ENCODE results near the gene BRD1.
A peak's percentile ranks its signal among the peaks of the same experiment; 100 is the strongest.

The BRD1 gene

GRCh38 chr22:49781289-49781782 is 46.3 kb downstream of the BRD1 start:
- no peak for TF ChIP-seq CTCF (IDR thresholded peaks at IDR 0.05; ENCODE audit: low read depth, low read length)
- no peak overlapping the region for H3K4me3 ChIP-seq (replicated peaks in 1 of 2; ENCODE audit: low read depth in 2 of 2, low read length in 2 of 2)
- no peak for DNase-seq (ENCODE audit: low read depth in 2 of 2)

- no peak for TF ChIP-seq CTCF (IDR thresholded peaks at IDR 0.05; ENCODE audit: low read depth, low read length)
- no peak for DNase-seq (ENCODE audit: low read depth in 2 of 2)
- no peak overlapping the region for H3K4me3 ChIP-seq (replicated peaks in 1 of 2; ENCODE audit: low read depth in 2 of 2, low read length in 2 of 2)
Measured at GRCh38 chr22:49780698-49781288, 46.9 kb downstream of the BRD1 start.

- peak in 1 of 2 donors; percentile 10 for DNase-seq (ENCODE audit: low read depth in 2 of 2)
- H3K4me3 ChIP-seq (replicated peaks in 1 of 2; ENCODE audit: low read depth in 2 of 2, low read length in 2 of 2): no peak overlapping the region
- no peak for TF ChIP-seq CTCF (IDR thresholded peaks at IDR 0.05; ENCODE audit: low read depth, low read length)
Measured at GRCh38 chr22:49779853-49780697, 47.6 kb downstream of the BRD1 start.

- H3K4me3 ChIP-seq (replicated peaks in 1 of 2; ENCODE audit: low read depth in 2 of 2, low read length in 2 of 2): no peak overlapping the region
- TF ChIP-seq CTCF (IDR thresholded peaks at IDR 0.05; ENCODE audit: low read depth, low read length): no peak
- DNase-seq (ENCODE audit: low read depth in 2 of 2): no peak
Measured at GRCh38 chr22:49779211-49779610, 48.5 kb downstream of the BRD1 start.

GRCh38 chr22:49777569-49778249 is 50.0 kb downstream of the BRD1 start:
- no peak for DNase-seq (ENCODE audit: low read depth in 2 of 2)
- no peak for TF ChIP-seq CTCF (IDR thresholded peaks at IDR 0.05; ENCODE audit: low read depth, low read length)
- no peak overlapping the region for H3K4me3 ChIP-seq (replicated peaks in 1 of 2; ENCODE audit: low read depth in 2 of 2, low read length in 2 of 2)

- H3K4me3 ChIP-seq (replicated peaks in 1 of 2; ENCODE audit: low read depth in 2 of 2, low read length in 2 of 2): no peak overlapping the region
- DNase-seq (ENCODE audit: low read depth in 2 of 2): no peak
- TF ChIP-seq CTCF (IDR thresholded peaks at IDR 0.05; ENCODE audit: low read depth, low read length): no peak
Measured at GRCh38 chr22:49776891-49777290, 50.8 kb downstream of the BRD1 start.
